DND-41 (cell line): Measurements from ENCODE around the gene NEMP2.

Source experiments
- CTCF ChIP-seq: IDR thresholded peaks from 2 replicates; pipeline ENCODE4 v1.5.1; 2012; ENCODE audit warnings: borderline replicate concordance, low read length, moderate library complexity, mild to moderate bottlenecking; ENCODE audit not compliant: poor library complexity, severe bottlenecking; ENCODE audit errors: extremely low read depth
- EZH2 ChIP-seq: IDR thresholded peaks from 3 replicates; pipeline ENCODE4 v1.6.1; 2012; ENCODE audit warnings: borderline replicate concordance, low read depth, mild to moderate bottlenecking, moderate library complexity, low read length, inconsistent platforms; ENCODE audit not compliant: severe bottlenecking

- TF ChIP-seq EZH2 (no peak), CTCF (no peak)
These were observed 48.4 kb upstream of the NEMP2 start for GRCh38 chr2:190582736-190583506.
